ENCODE measurements around the gene SLC39A7. TPM values are rescaled to one million over a fixed set of nuclear protein-coding genes. Genes with fewer than 3 reads are reported as not detected.

The SLC39A7 gene
- total and polyA plus RNA-seq, 2 donors (not counting 3 experiments of a cell fraction or from before 2014, with no cell fraction given) = 99.8 to 129 TPM

- Histone ChIP-seq H3K4me2 (ENCODE audit: insufficient read depth, low read length) (peak overlapping the region; percentile 91), H3K9me1 (replicated peaks; ENCODE audit: control insufficient read depth, extremely low read depth, insufficient read depth, low read length) (no peaks in the 10 kb centered on the region), H3K4me3 (replicated peaks in 1 of 3; ENCODE audit: insufficient read depth in 1 of 3, low read depth in 1 of 3, low read length in 3 of 3) (peak overlapping the region; percentile 13 to 51 (median 33)), H3K9me3 (replicated peaks; ENCODE audit: control insufficient read depth, insufficient read depth, low read length) (no peaks in the 10 kb centered on the region), H3K4me1 (ENCODE audit: control insufficient read depth, extremely low read depth, insufficient read depth, low read length) (peaks cover 23% of the 10 kb centered on the region), H3K36me3 (ENCODE audit: control insufficient read depth in 2 of 2, extremely low read depth in 1 of 2, insufficient read depth in 2 of 2, low read length in 2 of 2) (peaks cover 0 to 2% of the 10 kb centered on the region in 2 experiments), H3K79me2 (ENCODE audit: control insufficient read depth, insufficient read depth, low read length) (no peaks in the 10 kb centered on the region), H4K20me1 (replicated peaks; ENCODE audit: control insufficient read depth, extremely low read depth, insufficient read depth, low read length) (no peaks in the 10 kb centered on the region), H3K27me3 (ENCODE audit: control insufficient read depth in 2 of 2, insufficient read depth in 2 of 2, low read length in 2 of 2) (peaks cover 0 to 2% of the 10 kb centered on the region in 2 experiments), H3K9ac (replicated peaks; ENCODE audit: extremely low read depth, insufficient read depth, low read length) (peak overlapping the region; percentile 57), H3K27ac (ENCODE audit: insufficient read depth, low read depth, low read length) (peak overlapping the region; percentile 64), H2AFZ (ENCODE audit: low read depth, low read length) (peak overlapping the region; percentile 81)
- intact Hi-C loops (cut with micrococcal nuclease) (loop anchor here (1.0 to 10.0 kb wide), 5 partner anchors 40 to 364 kb away; partner anchors contain the start of gene RING1), dilution Hi-C loops (cut with MboI; ENCODE audit: extremely low pct_ligation_motif_present, low sequenced_read_pairs) (no loop called here)
- FAIRE-seq (no peak), DNase-seq (ENCODE audit: low read depth, low spot score) (no peak)
- POLR2A ChIA-PET = interaction anchor here (1.9 to 2.7 kb wide), 3 partner anchors 23 to 277 kb away, joined by 4 to 12 read pairs (median 10); partner anchors contain the start of genes RING1, RPS18 and VPS52
- BruUV-seq (replicated peaks) = TSS peak; percentile 16
- CTCF ChIA-PET = interaction anchor here (0.7 to 4.5 kb wide), 46 partner anchors 12 to 1751 kb away, joined by 3 to 99 read pairs (median 6); partner anchors contain the start of genes HLA-DPA1, HSD17B8, RGL2 and RING1
- TF ChIP-seq MAX (IDR thresholded peaks at IDR 0.05; ENCODE audit: insufficient read depth, insufficient read length) = no peak
- TF ChIP-seq GATA2 (IDR thresholded peaks at IDR 0.05; ENCODE audit: insufficient read depth, insufficient read length, low read depth, low read length) = no peak
- no peak for TF ChIP-seq JUN (IDR thresholded peaks at IDR 0.05; ENCODE audit: borderline replicate concordance, insufficient read depth, insufficient read length, low read depth)
- no peak for TF ChIP-seq EZH2 (IDR thresholded peaks at IDR 0.05; ENCODE audit: borderline replicate concordance, low read depth, low read length, severe bottlenecking)
- no peak for TF ChIP-seq POLR2AphosphoS5 (IDR thresholded peaks at IDR 0.05; ENCODE audit: insufficient read depth, low read depth, low read length)
Measured at GRCh38 chr6:33248643-33248931, 47.9 kb downstream of the SLC39A7 start.

Data from endothelial cell of umbilical vein (primary cell).